ENCODE measurements around the gene IL17REL. TPM values are rescaled to one million over a fixed set of nuclear protein-coding genes. Genes with fewer than 3 reads are reported as not detected.
A peak's percentile ranks its signal among the peaks of the same experiment; 100 is the strongest.

The IL17REL gene
- total and polyA plus RNA-seq, 2 of the 13 experiments (the other 11 are each of a cell fraction or from before 2014, with no cell fraction given): not detected

DNA sequence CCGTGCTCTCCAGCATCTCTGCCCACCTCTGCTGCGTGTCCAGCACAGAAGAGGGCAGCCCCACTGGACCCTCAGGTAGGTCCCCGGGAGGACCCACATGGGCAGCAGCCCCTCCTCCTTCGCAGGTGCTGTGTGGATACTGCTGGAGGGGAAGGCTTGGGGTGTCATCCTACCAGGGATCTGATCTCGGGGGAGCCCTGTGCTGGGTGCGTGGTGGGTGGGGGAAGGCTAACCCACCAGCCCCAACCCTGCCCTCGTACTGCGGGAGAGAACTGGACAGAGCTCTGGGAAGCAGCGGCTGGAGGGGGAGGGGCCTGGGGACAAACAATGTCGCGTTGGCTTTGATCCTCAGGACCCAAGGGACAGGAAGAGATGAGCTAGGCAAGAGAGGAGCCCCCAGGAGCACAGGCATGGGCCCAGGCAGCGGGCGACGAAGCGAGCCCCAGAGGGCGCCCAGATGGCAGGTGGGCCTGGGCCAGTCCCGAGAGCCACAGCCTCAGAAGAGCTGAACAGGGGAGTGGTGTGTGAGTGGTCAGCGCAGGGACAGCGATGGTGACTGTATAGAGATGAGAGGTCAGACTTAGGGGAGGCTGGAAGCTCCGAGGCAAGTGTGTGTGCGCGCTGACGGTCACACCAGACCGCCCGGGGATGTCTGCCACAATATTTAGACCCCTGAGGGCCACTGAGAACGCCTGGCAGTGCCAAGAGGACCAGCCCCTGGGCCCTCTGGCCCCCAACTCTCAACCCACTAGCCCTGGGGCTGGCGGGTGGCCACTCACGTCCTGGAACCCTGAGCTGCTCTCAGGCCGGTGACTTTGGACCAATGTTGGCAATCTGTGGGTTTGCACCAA, 53.4 kb downstream of the IL17REL start:
- CTCF ChIA-PET (ENCODE audit: low intra/inter-chr PET ratio, low total read pairs): interaction anchor here (1.9 kb wide), 1 partner anchor 28 kb away, joined by 4 read pairs; no protein-coding TSS in a partner anchor
- in situ Hi-C loops (cut with HindIII; ENCODE audit: extremely low pct_ligation_motif_present, low pct_unique_long_range_greater_than_20kb): no loop called here
- peak; percentile 65 for FAIRE-seq
- TF ChIP-seq ZNF343 (CRISPR knock-in tag; IDR thresholded peaks at IDR 0.05) (peak; percentile 13; the same call in 1 of the 2 replicates), SP5 (CRISPR knock-in tag; IDR thresholded peaks at IDR 0.05; ENCODE audit: borderline replicate concordance, low read depth) (peak; percentile 77), PPARG (CRISPR knock-in tag; conservative IDR thresholded peaks at IDR 0.05) (peak; percentile 41; the same call in 1 of the 2 replicates), AKAP8 (CRISPR knock-in tag; IDR thresholded peaks at IDR 0.05) (peak; percentile 78; the same call in 1 of the 2 replicates), ZNF468 (CRISPR knock-in tag; IDR thresholded peaks at IDR 0.05) (no peak), ELF4 (CRISPR knock-in tag; IDR thresholded peaks at IDR 0.05; ENCODE audit: borderline replicate concordance) (0 out of 2 replicates have a peak, but pooled peaks have one; percentile 5), ZNF746 (CRISPR knock-in tag; IDR thresholded peaks at IDR 0.05) (peak; percentile 57; the same call in 1 of the 2 replicates), MED1 (CRISPR knock-in tag; IDR thresholded peaks at IDR 0.05) (peak; percentile 77), RBM22 (optimal IDR thresholded peaks at IDR 0.05; ENCODE audit: low read length) (peak; percentile 29), ZNF703 (CRISPR knock-in tag; IDR thresholded peaks at IDR 0.05; ENCODE audit: borderline replicate concordance) (no peak), HNRNPLL (IDR thresholded peaks at IDR 0.05; ENCODE audit: low read depth, low read length, poor library complexity, severe bottlenecking) (no peak), HMGXB4 (CRISPR knock-in tag; IDR thresholded peaks at IDR 0.05; ENCODE audit: borderline replicate concordance in 1 of 2, low read depth in 1 of 2) (peak in 1 of 2 experiments; percentile 60; a peak in 2 of 4 replicates), SRSF1 (optimal IDR thresholded peaks at IDR 0.05; ENCODE audit: low read depth, low read length) (peak; percentile 28), TCF7 (IDR thresholded peaks at IDR 0.05; ENCODE audit: low read depth) (peak; percentile 90), ZBTB8A (CRISPR knock-in tag; IDR thresholded peaks at IDR 0.05; ENCODE audit: borderline replicate concordance, low read depth) (no peak), TCF12 (IDR thresholded peaks at IDR 0.05) (no peak), TCF12 (CRISPR knock-in tag; IDR thresholded peaks at IDR 0.05) (peak; percentile 8; the same call in 1 of the 2 replicates), JUN (CRISPR knock-in tag; IDR thresholded peaks at IDR 0.05) (no peak), PHF5A (CRISPR knock-in tag; IDR thresholded peaks at IDR 0.05; ENCODE audit: low read depth, unreplicated experiment) (peak; percentile 75), GABPB1 (CRISPR knock-in tag; IDR thresholded peaks at IDR 0.05) (peak; percentile 56; the same call in 1 of the 2 replicates)
- TF ChIP-seq, protein P1, sequence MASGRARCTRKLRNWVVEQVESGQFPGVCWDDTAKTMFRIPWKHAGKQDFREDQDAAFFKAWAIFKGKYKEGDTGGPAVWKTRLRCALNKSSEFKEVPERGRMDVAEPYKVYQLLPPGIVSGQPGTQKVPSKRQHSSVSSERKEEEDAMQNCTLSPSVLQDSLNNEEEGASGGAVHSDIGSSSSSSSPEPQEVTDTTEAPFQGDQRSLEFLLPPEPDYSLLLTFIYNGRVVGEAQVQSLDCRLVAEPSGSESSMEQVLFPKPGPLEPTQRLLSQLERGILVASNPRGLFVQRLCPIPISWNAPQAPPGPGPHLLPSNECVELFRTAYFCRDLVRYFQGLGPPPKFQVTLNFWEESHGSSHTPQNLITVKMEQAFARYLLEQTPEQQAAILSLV (CRISPR knock-in tag; IDR thresholded peaks at IDR 0.05; ENCODE audit: borderline replicate concordance): peak; percentile 38

More for the DNA sequence above, 53.4 kb downstream of the IL17REL start:
- H3K27ac ChIP-seq (ENCODE audit: extremely low read length, insufficient read depth, low read length): peak overlapping the region; percentile 87
- DNase-seq (ENCODE audit: low spot score) (peak; percentile 85), ATAC-seq (peak; percentile 52)
- intact Hi-C loops (cut with micrococcal nuclease; ENCODE audit: unreplicated experiment): no loop called here
- no peak overlapping the region for H2AFZ ChIP-seq (ENCODE audit: low read length)
- peak overlapping the region; percentile 93 for H3K9ac ChIP-seq (ENCODE audit: insufficient read depth, low read depth, low read length)
- peak overlapping the region; percentile 99 for H3K4me2 ChIP-seq (ENCODE audit: low read depth, low read length)
- peaks cover 75% of the 10 kb centered on the region for H3K4me1 ChIP-seq (ENCODE audit: insufficient read depth, low read length)
- H3K9me3 ChIP-seq (ENCODE audit: low read length): no peaks in the 10 kb centered on the region
- POLR2A ChIA-PET: interaction anchor here (1.1 to 18.6 kb wide), 6 partner anchors 5 to 28 kb away, joined by 3 to 722 read pairs (median 47); partner anchors contain the start of gene PIM3
- H3K27me3 ChIP-seq (ENCODE audit: control insufficient read depth in 1 of 2, insufficient read depth in 2 of 2, low read length in 2 of 2): no peaks in the 10 kb centered on the region; a peak in 1 of 5 replicates
- H3K36me3 ChIP-seq (replicated peaks in 1 of 2; ENCODE audit: control insufficient read depth in 1 of 2, insufficient read depth in 2 of 2, low read length in 2 of 2): peaks cover 8 to 22% of the 10 kb centered on the region in 2 experiments
- peak overlapping the region; percentile 52 to 83 (median 71) for H3K4me3 ChIP-seq (replicated peaks in 1 of 3; ENCODE audit: insufficient read depth in 1 of 3, low read depth in 2 of 3, low read length in 3 of 3)
- H3K79me2 ChIP-seq (ENCODE audit: insufficient read depth, low read length): peaks cover 36% of the 10 kb centered on the region
- H4K20me1 ChIP-seq (ENCODE audit: insufficient read depth, low read length): peaks cover 26% of the 10 kb centered on the region
- BruUV-seq (replicated peaks): no TSS peak
- WGBS (ENCODE audit: low lambda C conversion rate): 4% methylated on average over 16 of the region's 29 CpGs

All from HepG2 (cell line).